ENCODE measurements around the gene TSPAN14. TPM values are rescaled to one million over a fixed set of nuclear protein-coding genes. Genes with fewer than 3 reads are reported as not detected.

TSPAN14 gene
- total RNA-seq, 3 donors from 2014 or later: 52.8 to 76.8 (median 74.8) TPM

DNA sequence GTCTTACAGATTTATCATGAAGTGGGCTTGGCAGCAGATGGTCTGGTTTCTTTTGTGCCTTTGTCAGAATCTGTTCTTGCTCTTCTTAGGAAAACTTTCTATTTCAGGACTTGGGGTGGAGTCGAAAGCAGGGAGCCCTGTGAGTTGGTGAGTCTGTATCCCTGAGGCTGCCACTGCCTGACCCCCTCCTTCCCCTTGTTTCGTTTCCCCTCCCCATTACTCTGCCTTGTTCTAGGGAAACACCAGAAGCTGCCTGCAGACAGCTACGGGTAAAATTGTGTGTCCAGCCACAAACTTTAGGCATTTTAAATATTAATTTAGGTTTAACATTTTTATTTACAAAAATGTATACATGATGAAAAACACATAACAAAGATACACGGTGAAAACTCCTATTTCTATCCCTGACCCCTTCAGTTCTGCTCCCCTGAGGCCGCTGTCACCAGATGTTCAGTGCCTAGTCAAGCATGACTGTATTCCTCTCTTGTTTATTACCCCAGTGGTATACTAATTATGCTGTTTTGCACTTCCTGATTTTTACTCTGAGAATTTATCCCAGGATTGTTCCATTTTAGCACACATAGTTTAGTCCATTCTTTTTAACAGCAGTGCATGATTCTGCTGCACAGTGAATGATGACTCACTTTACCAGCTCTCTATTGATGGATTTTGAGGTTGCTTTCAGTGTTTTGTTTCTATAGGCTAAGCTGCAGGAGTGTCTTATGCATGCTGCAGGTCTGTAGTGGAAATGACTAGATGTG is 9.1 kb downstream of the TSPAN14 start:
- intact Hi-C loops (cut with DNase I; ENCODE audit: low total_unique reads): loop anchor here (5.0 kb wide), 1 partner anchor 39 kb away; no protein-coding TSS in a partner anchor
- Histone ChIP-seq H3K27me3 (no peaks in the 10 kb centered on the region), H3K4me1 (peaks cover 61 to 88% of the 10 kb centered on the region in 2 donors), H3K4me3 (peak overlapping the region in 1 of 3 donors; percentile 19), H3K9me3 (no peaks in the 10 kb centered on the region), H3K27ac (peak overlapping the region; percentile 92 to 94), H3K36me3 (no peaks in the 10 kb centered on the region)
- no peak for DNase-seq (ENCODE audit: low spot score in 2 of 2)
- TF ChIP-seq POLR2A (IDR thresholded peaks at IDR 0.05): no peak
- TF ChIP-seq POLR2AphosphoS5 (IDR thresholded peaks at IDR 0.05): no peak
- TF ChIP-seq, protein P1, sequence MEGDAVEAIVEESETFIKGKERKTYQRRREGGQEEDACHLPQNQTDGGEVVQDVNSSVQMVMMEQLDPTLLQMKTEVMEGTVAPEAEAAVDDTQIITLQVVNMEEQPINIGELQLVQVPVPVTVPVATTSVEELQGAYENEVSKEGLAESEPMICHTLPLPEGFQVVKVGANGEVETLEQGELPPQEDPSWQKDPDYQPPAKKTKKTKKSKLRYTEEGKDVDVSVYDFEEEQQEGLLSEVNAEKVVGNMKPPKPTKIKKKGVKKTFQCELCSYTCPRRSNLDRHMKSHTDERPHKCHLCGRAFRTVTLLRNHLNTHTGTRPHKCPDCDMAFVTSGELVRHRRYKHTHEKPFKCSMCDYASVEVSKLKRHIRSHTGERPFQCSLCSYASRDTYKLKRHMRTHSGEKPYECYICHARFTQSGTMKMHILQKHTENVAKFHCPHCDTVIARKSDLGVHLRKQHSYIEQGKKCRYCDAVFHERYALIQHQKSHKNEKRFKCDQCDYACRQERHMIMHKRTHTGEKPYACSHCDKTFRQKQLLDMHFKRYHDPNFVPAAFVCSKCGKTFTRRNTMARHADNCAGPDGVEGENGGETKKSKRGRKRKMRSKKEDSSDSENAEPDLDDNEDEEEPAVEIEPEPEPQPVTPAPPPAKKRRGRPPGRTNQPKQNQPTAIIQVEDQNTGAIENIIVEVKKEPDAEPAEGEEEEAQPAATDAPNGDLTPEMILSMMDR (IDR thresholded peaks at IDR 0.05): no peak

DNA sequence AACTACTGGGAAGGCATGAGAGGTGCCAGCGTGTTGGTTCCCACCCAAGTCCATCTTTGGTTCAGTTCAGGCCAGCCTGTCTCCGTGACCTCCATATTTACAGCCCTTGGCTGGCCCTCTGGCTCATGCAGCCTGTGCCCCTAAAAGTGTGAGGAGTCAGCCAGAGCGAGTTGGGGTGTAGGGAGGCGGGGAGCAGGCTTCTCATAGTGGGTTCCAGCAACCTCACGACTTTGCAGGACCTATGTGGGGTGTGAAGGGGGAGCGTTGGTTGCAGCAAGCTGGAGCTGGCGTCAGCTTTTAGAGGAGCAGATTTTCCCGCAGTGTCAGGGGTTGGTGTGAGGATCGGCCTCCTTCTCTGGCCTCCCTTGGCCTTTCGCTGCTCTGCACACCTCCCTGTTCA is 9.8 kb downstream of the TSPAN14 start:
- intact Hi-C loops (cut with DNase I; ENCODE audit: low total_unique reads): loop anchor here (5.0 kb wide), 1 partner anchor 38 kb away; no protein-coding TSS in a partner anchor
- H3K27ac ChIP-seq: peak overlapping the region; percentile 92 to 94
- TF ChIP-seq POLR2AphosphoS5 (IDR thresholded peaks at IDR 0.05) (no peak), POLR2A (IDR thresholded peaks at IDR 0.05) (no peak)
- TF ChIP-seq, protein P1 (IDR thresholded peaks at IDR 0.05): no peak
- peaks cover 54 to 89% of the 10 kb centered on the region in 2 donors for H3K4me1 ChIP-seq
- no peak overlapping the region for H3K4me3 ChIP-seq
- H3K27me3 ChIP-seq: no peaks in the 10 kb centered on the region
- H3K9me3 ChIP-seq: no peaks in the 10 kb centered on the region
- no peaks in the 10 kb centered on the region for H3K36me3 ChIP-seq
- DNase-seq (ENCODE audit: low spot score in 2 of 2): no peak

DNA sequence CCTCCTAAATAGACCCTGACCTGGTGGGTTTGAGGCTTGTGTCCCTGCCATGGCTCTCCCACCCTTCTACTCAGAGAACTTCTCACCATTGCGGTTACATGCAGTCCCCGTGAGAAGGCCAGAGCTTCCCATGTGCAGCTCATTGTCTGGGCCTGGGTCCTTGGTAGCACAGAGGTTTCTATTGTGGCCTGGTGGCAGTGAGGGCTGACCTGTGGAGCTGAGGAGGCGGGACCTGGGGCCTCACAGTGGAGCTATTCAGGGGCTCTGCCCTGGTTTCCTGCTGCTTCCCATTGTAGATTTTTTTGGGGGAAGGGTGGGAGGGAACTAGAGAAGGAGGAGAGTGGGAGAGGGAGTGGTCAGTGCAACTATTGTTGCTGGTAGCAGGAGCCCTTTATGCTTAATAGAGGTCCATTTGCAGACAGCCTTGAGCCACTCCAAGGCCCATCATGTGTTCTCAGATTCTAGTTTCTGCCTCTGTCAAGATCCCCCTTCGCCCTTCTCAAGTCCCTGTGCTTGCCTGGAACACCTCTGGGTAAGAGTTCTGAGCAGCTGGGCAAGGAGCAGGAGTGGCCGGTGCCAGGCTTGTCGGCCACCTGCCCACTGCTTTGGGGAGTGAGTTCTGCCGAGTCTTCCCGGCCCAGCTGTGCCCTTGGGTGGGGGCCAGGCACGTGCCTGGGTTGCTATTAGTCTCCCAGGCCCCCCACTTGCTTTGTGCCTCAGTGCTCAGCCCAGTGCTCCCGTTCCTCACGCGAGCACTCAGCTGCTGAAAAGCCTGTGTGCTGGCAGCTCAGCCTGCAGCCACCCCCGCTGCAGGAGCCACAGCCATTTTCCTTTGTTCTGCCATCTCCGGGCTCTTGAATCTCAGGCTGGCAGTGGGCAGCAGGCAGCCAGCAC is 10.7 kb downstream of the TSPAN14 start:
- intact Hi-C loops (cut with DNase I; ENCODE audit: low total_unique reads): loop anchor here (5.0 kb wide), 1 partner anchor 37 kb away; no protein-coding TSS in a partner anchor
- DNase-seq (ENCODE audit: low spot score in 2 of 2): no peak
- H3K27me3 ChIP-seq: no peaks in the 10 kb centered on the region
- no peaks in the 10 kb centered on the region for H3K36me3 ChIP-seq
- no peaks in the 10 kb centered on the region for H3K9me3 ChIP-seq
- peak overlapping the region; percentile 92 to 94 for H3K27ac ChIP-seq
- peaks cover 46 to 90% of the 10 kb centered on the region in 2 donors for H3K4me1 ChIP-seq
- peak overlapping the region; percentile 6 to 57 (median 20) for H3K4me3 ChIP-seq
- TF ChIP-seq, protein P1 (IDR thresholded peaks at IDR 0.05): no peak
- no peak for TF ChIP-seq POLR2A (IDR thresholded peaks at IDR 0.05)
- TF ChIP-seq POLR2AphosphoS5 (IDR thresholded peaks at IDR 0.05): no peak

DNA sequence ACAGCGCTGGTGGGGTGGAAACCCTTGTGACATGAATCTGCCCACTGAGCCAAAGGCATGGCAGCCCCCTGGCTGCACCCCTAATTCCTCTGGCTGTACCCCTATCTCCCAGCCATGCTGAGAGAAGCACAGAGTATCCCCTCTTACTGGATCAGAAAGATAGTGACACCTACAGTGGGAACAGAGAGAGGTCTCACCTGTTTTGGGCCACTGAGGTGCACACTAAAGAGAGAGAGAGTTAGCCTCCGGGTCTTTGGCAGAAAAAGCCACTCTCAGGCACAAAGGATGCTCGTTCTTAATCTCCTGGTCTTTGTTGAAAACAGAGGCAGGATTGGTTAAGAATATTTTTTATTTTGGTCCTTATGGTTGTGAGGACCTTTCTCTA is 11.3 kb downstream of the TSPAN14 start:
- Histone ChIP-seq H3K27ac (peak overlapping the region; percentile 92 to 94), H3K27me3 (no peaks in the 10 kb centered on the region), H3K9me3 (no peaks in the 10 kb centered on the region), H3K36me3 (no peaks in the 10 kb centered on the region), H3K4me3 (peak overlapping the region; percentile 6 to 57 (median 20)), H3K4me1 (peaks cover 40 to 92% of the 10 kb centered on the region in 2 donors)
- TF ChIP-seq POLR2A (IDR thresholded peaks at IDR 0.05) (no peak), POLR2AphosphoS5 (IDR thresholded peaks at IDR 0.05) (no peak)
- TF ChIP-seq, protein P1 (IDR thresholded peaks at IDR 0.05): no peak
- intact Hi-C loops (cut with DNase I; ENCODE audit: low total_unique reads): no loop called here
- no peak for DNase-seq (ENCODE audit: low spot score in 2 of 2)
